T-cell (primary cell): ENCODE results near the gene IQGAP2. TPM values are rescaled to one million over a fixed set of nuclear protein-coding genes. Genes with fewer than 3 reads are reported as not detected.
A peak's percentile ranks its signal among the peaks of the same experiment; 100 is the strongest.

Experiments
- ATAC-seq, 4 experiments: fragments of 200-7000 bp in 3 of 4; fragments of 150-1000 bp in 1 of 4; cut with Tn5 transposase; replicated peaks in 1 of 4; 1 replicate in 3 of 4; 2 replicates in 1 of 4; pipeline ENCODE4 v1.10.0; 2021; ENCODE audit warnings: moderate library complexity in 3 of 4, mild to moderate bottlenecking in 2 of 4, moderate number of reproducible peaks in 1 of 4
- CTCF ChIA-PET, 2 donors: fragments of 300-600 bp; sonication (Branson Sonifier 250); formaldehyde crosslinking; loops; one replicate each; lab custom pipeline; 2022; ENCODE audit warnings: antibody characterized with exemption in 2 of 2; lab: Charles Lee
- POLR2A ChIA-PET, 2 donors: fragments of 300-600 bp; sonication (Branson Sonifier 250); formaldehyde crosslinking; loops; one replicate each; lab custom pipeline; 2022; ENCODE audit warnings: antibody characterized with exemption in 2 of 2; lab: Charles Lee
- DNase-seq, 35 experiments: peaks; one replicate each; pipeline versions ENCODE4 v3.0.0 to v3.0.0-alpha.2; 2013 to 2023
- H3K27ac ChIP-seq: one replicate; pipeline ENCODE4 v1.5.1; 2013; ENCODE audit warnings: low read length
- H3K27me3 ChIP-seq, 2 experiments: replicated peaks in 1 of 2; 1 replicate in 1 of 2; 2 replicates in 1 of 2; pipeline versions ENCODE4 v1.6.1 to v1.7.0; 2013; ENCODE audit warnings: low read length in 1 of 2, mixed read lengths in 1 of 2; ENCODE audit not compliant: control insufficient read depth in 2 of 2, insufficient read depth in 2 of 2; ENCODE audit errors: extremely low read depth in 1 of 2
- H3K36me3 ChIP-seq, 2 donors: 1 replicate in 1 of 2; 2 replicates in 1 of 2; pipeline versions ENCODE4 v1.6.1 to v1.7.0; 2013; ENCODE audit warnings: low read length in 1 of 2; ENCODE audit not compliant: control insufficient read depth in 2 of 2, insufficient read depth in 1 of 2; ENCODE audit errors: extremely low read depth in 1 of 2
- H3K4me1 ChIP-seq, 2 experiments: 1 replicate in 1 of 2; 2 replicates in 1 of 2; pipeline versions ENCODE4 v1.6.1 to v1.7.0; 2013; ENCODE audit warnings: low read length in 2 of 2, mixed read lengths in 1 of 2; ENCODE audit not compliant: insufficient read depth in 2 of 2, control insufficient read depth in 1 of 2; ENCODE audit errors: extremely low read depth in 1 of 2
- H3K4me3 ChIP-seq, 2 donors: 1 replicate in 1 of 2; 2 replicates in 1 of 2; pipeline versions ENCODE4 v1.5.1 to v1.7.0; 2013; ENCODE audit warnings: mild to moderate bottlenecking in 2 of 2, low read length in 1 of 2, moderate library complexity in 1 of 2; ENCODE audit not compliant: control insufficient read depth in 1 of 2; ENCODE audit errors: extremely low read depth in 1 of 2
- H3K9me3 ChIP-seq: 2 replicates; pipeline ENCODE4 v1.7.0; 2013
- H3K27ac Mint-ChIP-seq, 2 donors: one replicate each; pipeline ENCODE4 v1.8.0; 2020 to 2021; ENCODE audit warnings: mild to moderate bottlenecking in 2 of 2, mixed read lengths in 2 of 2
- H3K27me3 Mint-ChIP-seq, 2 donors: one replicate each; pipeline ENCODE4 v1.8.0; 2021 to 2022; ENCODE audit warnings: mixed read lengths in 2 of 2
- H3K36me3 Mint-ChIP-seq: one replicate; pipeline ENCODE4 v1.8.0; 2021; ENCODE audit warnings: mixed read lengths
- H3K4me1 Mint-ChIP-seq, 3 donors: one replicate each; pipeline ENCODE4 v1.8.0; 2020 to 2022; ENCODE audit warnings: mixed read lengths in 3 of 3, mild to moderate bottlenecking in 1 of 3
- H3K4me3 Mint-ChIP-seq, 3 donors: one replicate each; pipeline ENCODE4 v1.8.0; 2020 to 2022; ENCODE audit warnings: mild to moderate bottlenecking in 3 of 3, mixed read lengths in 3 of 3, moderate library complexity in 3 of 3
- H3K9me3 Mint-ChIP-seq, 3 donors: one replicate each; pipeline ENCODE4 v1.8.0; 2020 to 2022; ENCODE audit warnings: mixed read lengths in 3 of 3
- WGBS: methylation state at CpG from one replicate; pipeline ENCODE4 v1.1.5; 2013; ENCODE audit warnings: missing lambda C conversion rate; ENCODE audit not compliant: insufficient coverage; 5-methylcytosine and 5-hydroxymethylcytosine counted together
- total RNA-seq, 35 experiments: library from RNA in 6 of 35; stranded (reverse) in 6 of 35; fragments of 120-200 nt in 1 of 35; gene quantifications; one replicate each; pipeline versions ENCODE4 v1.2.1 to v1.2.4 and lab custom pipeline; 2013 to 2026

IQGAP2 gene
- total RNA-seq, 5 donors from 2014 or later (not counting 1 experiment from before 2014, with no cell fraction given), result 66.5 to 121 (median 72.5) TPM

GRCh38 chr5:76479973-76480667 is 77.0 kb downstream of the IQGAP2 start:
- Mint-ChIP-seq H3K4me1 (peaks cover 70 to 79% (median 79%) of the 10 kb centered on the region in 3 donors), H3K27ac (no peak overlapping the region), H3K36me3 (peaks cover 19% of the 10 kb centered on the region), H3K9me3 (no peaks in the 10 kb centered on the region), H3K27me3 (no peaks in the 10 kb centered on the region), H3K4me3 (no peak overlapping the region)
- no peak for DNase-seq
- Histone ChIP-seq H3K27ac (no peak overlapping the region), H3K4me1 (peaks cover 2 to 33% of the 10 kb centered on the region in 2 experiments), H3K27me3 (no peaks in the 10 kb centered on the region), H3K4me3 (no peak overlapping the region), H3K36me3 (no peaks in the 10 kb centered on the region), H3K9me3 (no peaks in the 10 kb centered on the region)
- ATAC-seq, result no peak
- ChIA-PET CTCF (interaction anchor here (0.6 to 1.1 kb wide), 2 partner anchors 60 to 63 kb away, joined by 3 to 4 read pairs; no protein-coding TSS in a partner anchor), POLR2A (interaction anchor here in 1 of 2 donors (0.5 to 0.6 kb wide), 2 partner anchors 8 to 504 kb away, joined by 3 to 4 read pairs; no protein-coding TSS in a partner anchor)
- 79% methylated on average over 2 of the region's 4 CpGs for WGBS

DNA sequence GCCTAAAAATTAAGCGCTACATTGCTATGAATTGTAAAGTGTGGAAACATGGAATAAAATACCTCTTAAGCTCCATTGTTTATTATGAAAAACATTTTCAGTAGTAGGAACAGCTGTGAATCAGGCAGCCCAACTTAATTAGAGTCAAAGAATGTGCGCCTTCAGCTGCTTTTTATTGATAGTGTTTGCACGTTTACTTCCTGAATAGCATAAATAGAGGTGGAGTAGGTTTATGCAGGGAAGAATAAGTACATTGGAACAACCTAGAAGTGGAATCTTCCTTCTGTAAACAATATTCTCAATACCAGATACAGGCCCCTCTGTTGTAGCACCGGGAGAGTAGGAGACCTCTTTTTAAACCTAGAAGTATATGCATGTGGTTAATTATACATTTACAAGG is 79.9 kb downstream of the IQGAP2 start:
- peaks cover 2 to 21% of the 10 kb centered on the region in 2 experiments for H3K4me1 ChIP-seq
- no peak for DNase-seq
- Mint-ChIP-seq H3K4me1 (peaks cover 62 to 76% (median 73%) of the 10 kb centered on the region in 3 donors), H3K27ac (no peak overlapping the region), H3K9me3 (no peaks in the 10 kb centered on the region), H3K27me3 (no peaks in the 10 kb centered on the region), H3K4me3 (no peak overlapping the region), H3K36me3 (peaks cover 12% of the 10 kb centered on the region)
- no peak overlapping the region for H3K27ac ChIP-seq
- no peak for ATAC-seq
- no peak overlapping the region for H3K4me3 ChIP-seq
- ChIA-PET POLR2A (no interaction called here), CTCF (interaction anchor here in 1 of 2 donors (0.6 to 1.4 kb wide), 2 partner anchors 11 to 904 kb away, joined by 3 read pairs; no protein-coding TSS in a partner anchor)
- no peaks in the 10 kb centered on the region for H3K36me3 ChIP-seq
- no peaks in the 10 kb centered on the region for H3K27me3 ChIP-seq
- WGBS, result no CpG with 5 or more reads among the region's 4 CpGs
- no peaks in the 10 kb centered on the region for H3K9me3 ChIP-seq

DNA sequence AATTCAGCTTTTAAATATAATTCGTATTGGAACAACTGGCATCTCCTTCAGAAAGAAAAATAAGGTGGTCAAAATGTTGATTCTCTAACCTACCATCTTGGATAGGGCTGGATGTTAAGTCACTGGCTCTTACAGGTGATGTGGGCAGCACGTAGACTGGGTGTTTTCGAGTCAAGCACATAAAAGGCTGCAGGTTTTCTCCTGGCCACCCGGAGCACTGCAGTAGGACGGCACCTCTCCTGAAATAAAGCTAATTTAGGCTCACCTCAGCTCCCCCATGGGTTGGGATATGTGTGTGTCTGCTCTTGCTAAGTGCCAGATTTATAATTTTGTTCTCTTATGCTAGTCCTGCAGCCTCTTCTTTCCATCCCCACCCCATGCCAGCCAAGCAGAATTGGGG is 80.3 kb downstream of the IQGAP2 start:
- POLR2A ChIA-PET, result no interaction called here
- WGBS, result 93% methylated on average over 3 of the region's 5 CpGs

GRCh38 chr5:76483881-76484280 is 80.8 kb downstream of the IQGAP2 start:
- peaks cover 2 to 20% of the 10 kb centered on the region in 2 experiments for H3K4me1 ChIP-seq
- no peak for DNase-seq
- POLR2A ChIA-PET, result no interaction called here
- no CpG with 5 or more reads among the region's 4 CpGs for WGBS
- CTCF ChIA-PET, result interaction anchor here (0.6 to 1.4 kb wide), 2 partner anchors 12 to 288 kb away, joined by 3 read pairs; no protein-coding TSS in a partner anchor
- no peak overlapping the region for H3K27ac Mint-ChIP-seq
- H3K27me3 ChIP-seq, result no peaks in the 10 kb centered on the region
- H3K4me3 ChIP-seq, result no peak overlapping the region
- no peaks in the 10 kb centered on the region for H3K9me3 Mint-ChIP-seq
- no peak overlapping the region for H3K27ac ChIP-seq
- H3K4me3 Mint-ChIP-seq, result no peak overlapping the region
- H3K9me3 ChIP-seq, result no peaks in the 10 kb centered on the region
- peaks cover 14% of the 10 kb centered on the region for H3K36me3 Mint-ChIP-seq
- no peaks in the 10 kb centered on the region for H3K36me3 ChIP-seq
- H3K4me1 Mint-ChIP-seq, result peaks cover 64 to 75% (median 70%) of the 10 kb centered on the region in 3 donors
- no peak for ATAC-seq
- H3K27me3 Mint-ChIP-seq, result no peaks in the 10 kb centered on the region

More for the DNA sequence above, 80.3 kb downstream of the IQGAP2 start:
- Mint-ChIP-seq H3K9me3 (no peaks in the 10 kb centered on the region), H3K36me3 (peaks cover 14% of the 10 kb centered on the region), H3K4me3 (no peak overlapping the region), H3K27ac (peak overlapping the region in 1 of 2 donors; percentile 44), H3K4me1 (peaks cover 62 to 76% (median 73%) of the 10 kb centered on the region in 3 donors), H3K27me3 (no peaks in the 10 kb centered on the region)
- Histone ChIP-seq H3K4me3 (no peak overlapping the region), H3K4me1 (peaks cover 2 to 21% of the 10 kb centered on the region in 2 experiments), H3K27me3 (no peaks in the 10 kb centered on the region), H3K9me3 (no peaks in the 10 kb centered on the region), H3K27ac (no peak overlapping the region), H3K36me3 (no peaks in the 10 kb centered on the region)
- ATAC-seq (no peak), DNase-seq (no peak)
- CTCF ChIA-PET, result interaction anchor here (0.6 to 1.4 kb wide), 3 partner anchors 11 to 905 kb away, joined by 3 read pairs; no protein-coding TSS in a partner anchor

DNA sequence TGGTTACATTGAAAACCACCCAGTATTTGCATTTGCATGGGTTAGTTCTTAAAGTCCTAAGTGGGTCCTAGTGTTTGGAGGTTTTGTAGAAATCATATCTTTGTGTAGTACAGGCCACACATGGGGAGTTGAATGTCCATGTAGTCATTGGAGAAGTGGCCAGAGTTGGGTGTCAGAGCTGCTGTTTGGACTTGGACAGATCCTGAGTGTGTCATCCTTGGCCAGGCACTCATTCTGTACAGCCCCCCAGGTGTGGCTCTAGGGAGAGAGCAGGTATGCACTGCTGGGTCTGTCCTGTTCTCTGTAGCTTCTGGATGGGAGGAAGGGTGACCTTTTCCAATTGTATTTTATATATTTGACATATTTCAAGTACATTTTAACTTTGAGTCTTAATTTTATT is 82.4 kb downstream of the IQGAP2 start:
- Histone ChIP-seq H3K9me3 (no peaks in the 10 kb centered on the region), H3K36me3 (no peaks in the 10 kb centered on the region), H3K4me3 (no peak overlapping the region), H3K27ac (no peak overlapping the region), H3K4me1 (peaks cover 3 to 7% of the 10 kb centered on the region in 2 experiments), H3K27me3 (no peaks in the 10 kb centered on the region)
- POLR2A ChIA-PET, result interaction anchor here in 1 of 2 donors (0.5 kb wide), 2 partner anchors 16 to 17 kb away, joined by 3 to 5 read pairs; no protein-coding TSS in a partner anchor
- H3K27ac Mint-ChIP-seq, result no peak overlapping the region
- H3K4me3 Mint-ChIP-seq, result no peak overlapping the region
- no peaks in the 10 kb centered on the region for H3K9me3 Mint-ChIP-seq
- no peak for ATAC-seq
- peaks cover 62 to 74% (median 69%) of the 10 kb centered on the region in 3 donors for H3K4me1 Mint-ChIP-seq
- H3K36me3 Mint-ChIP-seq, result peaks cover 20% of the 10 kb centered on the region
- H3K27me3 Mint-ChIP-seq, result no peaks in the 10 kb centered on the region
- DNase-seq, result no peak
- CTCF ChIA-PET, result interaction anchor here in 1 of 2 donors (1.4 kb wide), 1 partner anchor 98 kb away, joined by 4 read pairs; no protein-coding TSS in a partner anchor

- no CpG with 5 or more reads among the region's 4 CpGs for WGBS
- peaks cover 65 to 73% (median 69%) of the 10 kb centered on the region in 3 donors for H3K4me1 Mint-ChIP-seq
- Histone ChIP-seq H3K36me3 (no peaks in the 10 kb centered on the region), H3K9me3 (no peaks in the 10 kb centered on the region), H3K27me3 (no peaks in the 10 kb centered on the region), H3K4me3 (no peak overlapping the region), H3K4me1 (peaks cover 4 to 7% of the 10 kb centered on the region in 2 experiments), H3K27ac (no peak overlapping the region)
- H3K9me3 Mint-ChIP-seq, result no peaks in the 10 kb centered on the region
- H3K27me3 Mint-ChIP-seq, result no peaks in the 10 kb centered on the region
- ATAC-seq, result no peak
- no peak overlapping the region for H3K4me3 Mint-ChIP-seq
- POLR2A ChIA-PET, result interaction anchor here in 1 of 2 donors (0.5 to 0.7 kb wide), 2 partner anchors 8 to 581 kb away, joined by 3 to 4 read pairs; no protein-coding TSS in a partner anchor
- CTCF ChIA-PET, result interaction anchor here (0.7 to 1.1 kb wide), 2 partner anchors 57 to 84 kb away, joined by 3 read pairs; no protein-coding TSS in a partner anchor
- no peak overlapping the region for H3K27ac Mint-ChIP-seq
- no peak for DNase-seq
- peaks cover 25% of the 10 kb centered on the region for H3K36me3 Mint-ChIP-seq
These were observed 84.3 kb downstream of the IQGAP2 start for GRCh38 chr5:76487386-76487785.
